Suppressor macrophage (primary cell): ENCODE measurements around the gene KRTAP5-4.
A peak's percentile ranks its signal among the peaks of the same experiment; 100 is the strongest.
"Not testable (repeated sequence)": the region's sequence is repeated elsewhere in the genome, so short reads cannot be mapped to it uniquely, and the experiment has no call there.

Experiments used
- DNase-seq, 4 experiments: peaks; one replicate each; pipeline ENCODE4 v3.0.0-alpha.2; 2020 to 2022
- total RNA-seq, 17 experiments: gene quantifications; one replicate each; lab custom pipeline; 2026; ENCODE audit warnings: mixed read lengths in 6 of 17, inconsistent platforms in 3 of 17; lab: John Stamatoyannopoulos, UW

Gene KRTAP5-4, protein sequence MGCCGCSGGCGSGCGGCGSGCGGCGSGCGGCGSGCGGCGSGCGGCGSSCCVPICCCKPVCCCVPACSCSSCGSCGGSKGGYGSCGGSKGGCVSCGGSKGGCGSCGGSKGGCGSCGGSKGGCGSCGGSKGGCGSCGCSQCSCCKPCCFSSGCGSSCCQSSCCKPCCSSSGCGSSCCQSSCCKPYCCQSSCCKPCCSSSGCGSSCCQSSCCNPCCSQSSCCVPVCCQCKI
- 0 to 0.44 (median 0) reads per million in 17 experiments for total RNA-seq

DNA sequence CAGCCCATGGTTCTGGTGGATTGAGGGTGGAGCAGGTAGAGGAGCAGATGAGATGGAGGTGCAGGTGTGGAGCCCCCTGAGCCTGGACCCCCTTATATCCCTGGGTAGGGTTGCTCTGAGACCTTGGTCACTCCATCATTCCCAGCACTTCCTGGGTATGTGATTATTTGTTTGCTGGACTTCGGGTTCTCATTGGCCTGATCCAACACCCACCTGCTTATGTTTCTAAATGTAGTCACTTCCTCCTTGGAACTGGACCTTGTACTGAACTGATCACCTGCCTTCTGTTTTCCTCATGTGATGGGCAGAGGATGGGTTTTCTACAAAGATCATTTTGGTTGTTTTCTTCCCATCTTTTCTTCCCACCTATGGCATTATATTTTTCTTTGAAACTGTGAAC is at the start of gene KRTAP5-4:
Gene KRTAP5-4 (minus strand): TSS at position 53 of the 400 bp plus-strand sequence. CDS start 45 bp downstream, at position 8.
- DNase-seq, result no peak

DNA sequence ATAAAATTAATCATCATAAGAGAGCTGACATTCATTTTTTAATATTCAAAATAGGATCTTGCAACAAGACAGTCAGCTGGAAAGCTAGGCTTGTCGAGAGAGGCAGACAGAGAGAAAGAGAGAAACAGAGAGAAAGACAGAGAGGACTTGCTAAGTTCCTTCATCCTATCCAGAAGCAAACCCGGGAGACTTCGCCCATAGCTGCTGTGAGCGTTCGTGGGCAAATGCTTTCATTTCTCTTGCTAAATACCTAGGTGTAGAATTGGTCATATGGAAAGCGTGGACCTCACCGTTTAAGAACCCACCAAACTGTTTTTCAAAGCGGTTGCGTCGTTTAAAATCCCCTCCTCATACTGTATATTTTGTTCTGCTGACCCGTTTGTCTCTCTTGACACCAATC is 49.7 kb upstream of the KRTAP5-4 start:
- DNase-seq, result no peak

DNA sequence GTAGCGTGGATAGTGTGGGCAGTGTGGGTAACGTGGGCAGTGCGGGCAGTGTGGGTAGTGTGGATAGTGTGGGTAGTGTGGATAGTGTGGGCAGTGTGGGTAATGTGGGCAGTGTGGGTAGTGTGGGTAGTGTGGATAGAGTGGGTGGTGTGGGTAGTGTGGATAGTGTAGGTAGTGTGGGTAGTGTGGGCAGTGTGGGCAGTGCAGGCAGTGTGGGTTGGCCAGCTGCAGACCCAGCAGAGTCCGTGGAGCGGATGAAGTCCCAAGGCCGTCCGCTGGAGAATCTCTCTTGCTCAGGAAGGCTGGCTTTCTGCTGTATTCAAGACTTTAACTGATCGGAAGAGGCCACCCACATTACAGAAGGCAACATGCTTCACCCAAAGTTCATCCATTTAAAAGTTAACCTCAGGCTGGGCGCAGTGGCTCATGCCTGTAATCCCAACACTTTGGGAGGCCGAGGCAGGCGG is 49.0 kb upstream of the KRTAP5-4 start:
- DNase-seq, result no peak

DNA sequence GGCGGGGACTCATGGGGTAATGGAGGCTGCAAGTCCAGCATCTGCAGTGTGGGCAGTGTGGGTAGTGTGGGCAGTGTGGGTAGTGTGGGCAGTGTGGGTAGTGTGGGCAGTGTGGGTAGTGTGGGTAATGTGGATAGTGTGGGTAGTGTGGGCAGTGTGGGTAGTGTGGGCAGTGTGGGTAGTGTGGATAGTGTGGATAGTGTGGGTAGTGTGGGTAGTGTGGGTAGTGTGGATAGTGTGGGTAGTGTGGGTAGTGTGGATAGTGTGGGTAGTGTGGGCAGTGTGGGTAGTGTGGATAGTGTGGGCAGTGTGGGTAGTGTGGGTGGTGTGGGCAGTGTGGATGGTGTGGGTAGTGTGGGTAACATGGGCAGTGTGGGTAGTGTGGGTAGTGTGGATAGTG is 48.5 kb upstream of the KRTAP5-4 start:
- not testable (repeated sequence) for DNase-seq

DNA sequence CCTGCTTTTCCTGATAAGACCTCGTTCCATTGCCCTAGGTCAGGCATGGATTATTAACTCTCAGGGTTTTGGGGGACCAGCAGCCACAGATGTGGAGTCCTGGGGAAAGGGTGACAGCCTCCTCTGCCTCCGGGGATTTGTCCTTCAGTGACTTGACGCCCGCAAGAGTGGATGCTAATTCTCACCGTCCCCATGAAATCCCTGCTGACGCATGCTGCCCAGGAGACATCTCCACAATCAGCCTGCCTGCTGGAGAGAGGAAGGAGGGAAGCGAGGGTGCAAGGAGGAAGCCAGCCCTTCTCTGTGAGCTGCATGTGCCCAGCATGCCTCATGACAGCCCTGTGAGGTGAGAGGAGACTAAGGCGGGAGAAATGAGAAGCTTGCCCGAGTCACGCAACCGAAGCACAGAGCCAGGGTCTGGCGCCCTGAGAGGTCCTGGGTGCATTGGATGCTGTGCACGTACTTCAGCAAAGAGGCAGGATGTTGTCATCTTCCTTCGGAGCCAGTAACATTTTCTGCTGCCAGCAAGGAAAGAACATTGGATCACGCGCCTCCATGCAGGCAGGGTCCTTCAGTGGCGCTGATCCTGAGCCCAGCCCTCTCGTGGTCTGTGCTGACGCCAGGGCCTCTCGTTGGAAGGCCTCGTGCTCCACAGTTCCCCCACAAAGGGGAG is 47.7 kb upstream of the KRTAP5-4 start:
- no peak for DNase-seq

DNA sequence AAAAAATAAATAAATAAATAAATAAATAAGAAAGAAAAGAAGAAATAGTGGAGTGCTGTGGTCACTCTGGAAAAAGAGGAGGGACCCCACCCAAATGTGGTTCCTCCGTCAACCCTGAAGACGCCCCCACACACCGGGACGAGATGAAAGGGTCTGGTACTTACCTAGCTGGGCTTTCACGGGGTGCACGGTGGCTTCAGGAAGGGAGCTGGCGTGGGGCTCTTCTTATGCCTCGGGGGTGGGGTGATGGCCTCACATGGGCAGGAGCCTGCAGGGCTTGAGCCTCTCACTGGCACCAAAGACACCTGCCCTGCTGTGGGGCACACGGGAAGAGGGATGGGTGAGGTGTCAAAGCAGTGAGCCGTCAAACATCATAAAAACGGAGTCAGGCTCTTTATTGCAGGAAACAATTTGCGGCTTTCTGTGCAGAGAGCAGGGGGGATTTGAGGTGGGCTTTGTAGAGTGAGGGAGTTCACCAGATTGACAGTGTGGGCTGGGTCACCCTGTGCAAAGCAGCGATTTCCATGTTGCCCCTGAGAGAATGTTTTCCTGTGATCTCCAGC is 47.1 kb upstream of the KRTAP5-4 start:
- no peak for DNase-seq

DNA sequence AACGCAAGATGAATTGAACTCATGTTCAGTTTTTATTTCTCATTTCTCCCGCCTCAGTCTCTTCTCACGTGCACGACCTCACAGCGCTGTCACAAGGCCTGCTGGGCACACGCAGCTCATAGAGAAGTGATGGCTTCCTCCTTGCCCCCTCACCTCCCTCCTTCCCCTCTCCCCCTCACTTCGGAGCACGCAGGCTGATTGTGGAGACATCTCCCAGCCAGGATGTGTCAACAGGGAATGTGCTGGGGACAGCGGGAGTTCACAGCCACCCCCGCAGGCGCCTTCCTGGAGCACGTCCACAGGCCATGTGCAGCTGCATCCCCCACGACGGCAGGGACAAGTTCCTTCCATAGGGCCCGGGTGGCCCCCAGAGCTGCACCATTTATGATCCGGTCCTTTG is 46.0 kb upstream of the KRTAP5-4 start:
- DNase-seq, result peak in 2 of 4 experiments; percentile 31 to 41

DNA sequence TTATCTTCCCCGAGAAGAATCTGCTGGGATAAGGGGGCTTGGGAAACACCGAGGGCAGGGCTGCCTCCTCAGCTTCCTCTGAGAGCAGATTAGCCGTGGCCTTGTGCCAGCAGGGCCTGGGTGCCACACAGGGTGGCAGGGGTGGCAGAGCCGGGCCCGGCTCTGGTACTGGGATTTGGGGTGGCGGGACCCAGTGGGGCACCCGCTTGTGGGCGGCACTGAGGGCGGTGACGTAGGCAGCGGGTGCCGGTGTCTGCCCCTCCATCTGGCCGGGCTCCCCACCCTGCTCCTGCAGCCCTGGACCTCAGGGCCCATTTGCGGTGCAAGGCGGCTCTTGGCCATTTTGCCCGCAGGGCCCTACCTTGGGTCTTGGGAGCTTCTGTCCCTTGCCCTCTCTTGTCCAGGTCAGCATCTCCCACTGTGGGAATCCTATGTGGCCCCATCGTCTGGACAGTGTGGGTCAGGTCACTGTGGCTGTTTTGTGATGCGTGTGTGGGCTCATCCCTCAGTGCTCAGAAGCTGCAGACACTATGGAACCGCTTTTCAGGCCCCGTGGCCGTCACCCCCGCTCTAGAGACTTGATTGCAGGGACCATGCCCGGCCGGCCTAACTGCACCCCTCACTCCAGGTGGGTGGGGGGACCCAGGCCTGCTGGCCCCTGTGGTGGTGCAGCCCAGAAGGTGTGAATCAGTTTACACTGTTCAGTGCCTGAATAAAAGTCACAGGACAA is 45.3 kb upstream of the KRTAP5-4 start:
- DNase-seq, result no peak

DNA sequence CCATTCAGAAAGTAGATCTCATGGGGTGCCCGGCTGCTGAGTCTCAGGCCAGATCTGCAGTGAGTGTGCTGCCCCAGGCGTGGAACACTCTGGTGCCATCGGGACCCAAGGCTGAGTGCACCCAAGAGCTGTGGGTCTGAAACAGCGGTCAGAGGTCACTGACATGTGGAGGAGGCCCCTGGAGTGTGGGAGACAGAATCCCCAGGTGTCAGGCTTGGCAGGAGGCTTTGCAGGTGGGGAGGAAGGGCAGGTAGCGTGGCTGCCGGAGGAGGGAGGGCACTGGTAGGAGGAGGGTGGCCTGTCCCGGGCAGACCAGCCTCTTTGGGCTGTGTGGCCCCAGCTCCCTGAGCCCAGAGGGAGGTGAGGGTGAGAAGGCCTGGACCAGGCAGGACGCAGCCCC is 43.4 kb upstream of the KRTAP5-4 start:
- no peak for DNase-seq

DNA sequence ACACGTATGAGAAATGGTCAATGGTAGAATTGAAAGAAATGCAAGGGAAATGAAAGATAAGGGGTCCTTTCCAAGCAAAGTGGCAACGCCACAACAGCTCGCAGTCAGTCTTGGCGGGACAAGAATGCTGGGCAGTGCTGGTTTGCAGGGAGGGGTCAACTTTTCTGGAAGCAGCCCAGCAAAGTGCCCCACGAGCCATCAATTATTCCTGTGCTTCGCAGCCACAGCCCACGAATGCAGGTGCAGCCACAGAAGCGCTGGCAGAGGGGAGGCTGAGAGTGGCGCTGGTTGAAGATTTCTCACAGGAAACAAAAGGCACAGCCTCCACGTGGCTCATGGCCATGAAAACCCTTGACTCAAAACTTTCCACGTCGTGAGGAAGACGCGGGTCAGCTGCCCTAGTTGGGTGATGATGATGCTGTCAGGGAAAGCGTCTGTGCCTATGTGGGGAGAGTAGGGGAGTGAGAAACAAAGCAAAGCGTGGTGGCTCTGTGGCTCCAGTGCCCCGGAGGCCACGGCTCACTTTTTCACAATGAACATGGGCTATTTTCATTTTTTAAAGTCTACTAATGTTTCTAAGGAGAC is 40.9 kb upstream of the KRTAP5-4 start:
- not testable (repeated sequence) for DNase-seq

DNA sequence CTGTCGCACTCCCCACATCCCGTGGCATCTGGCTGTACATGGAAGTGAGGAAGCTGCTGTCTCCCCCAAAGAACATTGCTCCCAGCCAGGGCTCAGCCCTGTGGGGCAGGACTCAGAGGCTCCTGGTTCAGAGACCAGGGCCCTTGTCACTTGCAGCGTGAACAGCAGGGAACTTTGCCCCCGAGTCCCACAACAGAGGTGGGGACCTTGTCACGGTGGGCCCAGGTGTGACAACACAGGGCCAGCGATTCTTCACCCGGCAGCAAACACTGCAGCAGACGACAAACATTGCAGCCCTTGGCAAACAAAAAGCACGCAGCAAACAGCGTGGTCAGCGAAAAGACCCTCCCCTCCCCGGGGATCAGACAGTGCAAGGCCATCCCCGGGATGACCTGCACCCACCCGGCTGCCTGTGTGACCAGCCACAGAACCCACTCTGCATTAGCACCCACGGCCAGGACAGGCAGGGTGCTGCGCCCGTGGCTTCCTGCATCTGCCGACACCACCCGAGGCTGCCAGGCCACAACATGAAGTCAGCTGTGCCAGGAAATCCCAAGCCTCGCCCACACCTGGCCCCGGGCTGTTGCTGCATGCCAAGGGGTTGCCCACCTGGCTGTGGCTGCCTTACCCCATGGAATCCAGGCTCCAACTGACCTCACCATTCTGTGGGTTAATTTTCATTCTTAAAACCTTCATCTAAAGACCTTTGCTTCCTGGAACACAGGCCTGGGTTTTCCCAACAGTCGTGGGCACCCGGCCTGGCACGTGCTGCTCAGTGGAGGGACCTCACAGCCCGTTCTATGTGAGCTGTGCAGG is 39.7 kb upstream of the KRTAP5-4 start:
- DNase-seq, result not testable (repeated sequence)

DNA sequence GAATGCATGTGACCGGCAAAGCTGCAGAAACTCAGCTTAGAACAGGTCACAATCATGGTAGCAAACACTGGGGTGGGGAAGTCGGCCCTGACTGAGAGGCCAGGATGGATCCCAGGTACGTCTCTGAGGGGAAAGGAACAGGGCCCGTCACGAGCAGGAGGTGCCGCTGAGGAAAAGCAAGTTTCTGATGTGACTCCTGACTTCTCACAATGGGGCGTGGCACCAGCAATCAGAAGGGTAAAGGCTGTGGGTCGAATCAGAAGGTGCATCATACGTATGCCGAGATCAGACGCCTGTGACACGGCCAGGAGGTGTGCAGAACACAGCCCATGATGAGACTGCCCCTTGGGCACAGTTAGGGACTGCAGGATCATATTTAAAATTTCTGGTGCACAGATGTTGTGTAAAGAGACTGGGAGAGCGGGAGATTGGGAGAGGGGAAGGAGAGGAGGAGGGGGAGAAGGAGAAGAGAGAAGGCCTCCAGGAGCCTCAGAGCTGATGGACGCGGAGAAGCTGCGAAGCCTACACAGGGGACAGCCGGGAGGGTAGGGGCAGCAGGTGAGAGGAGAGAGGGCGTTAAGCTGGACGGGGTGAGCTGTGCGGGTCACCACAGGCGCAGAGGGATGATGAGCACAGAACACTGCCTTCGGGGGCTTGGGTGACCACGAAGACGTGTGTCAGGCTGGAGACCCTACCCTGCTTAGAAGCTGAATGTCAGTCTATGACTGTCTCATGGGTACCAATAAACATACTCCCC is 38.4 kb upstream of the KRTAP5-4 start:
- no peak for DNase-seq

DNA sequence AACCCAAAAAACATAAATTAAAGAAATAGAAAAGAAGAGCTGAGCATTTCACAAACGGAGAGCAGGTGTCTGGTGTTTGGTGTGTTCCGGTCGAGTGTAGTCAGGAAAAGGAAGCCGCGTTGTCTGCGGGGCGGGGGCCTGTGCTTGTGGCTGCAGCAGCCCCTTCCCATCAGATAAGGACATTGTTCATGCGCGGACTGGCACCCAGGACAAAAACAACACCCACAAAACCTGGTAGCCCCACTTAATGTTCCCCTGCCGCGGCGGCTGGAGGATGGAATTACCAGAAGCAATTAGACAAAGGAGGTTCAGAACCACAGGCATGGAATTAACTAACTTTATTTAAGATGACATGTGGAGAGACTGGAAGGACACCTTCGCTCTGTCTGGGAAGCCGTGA is 37.6 kb upstream of the KRTAP5-4 start:
- DNase-seq, result no peak

DNA sequence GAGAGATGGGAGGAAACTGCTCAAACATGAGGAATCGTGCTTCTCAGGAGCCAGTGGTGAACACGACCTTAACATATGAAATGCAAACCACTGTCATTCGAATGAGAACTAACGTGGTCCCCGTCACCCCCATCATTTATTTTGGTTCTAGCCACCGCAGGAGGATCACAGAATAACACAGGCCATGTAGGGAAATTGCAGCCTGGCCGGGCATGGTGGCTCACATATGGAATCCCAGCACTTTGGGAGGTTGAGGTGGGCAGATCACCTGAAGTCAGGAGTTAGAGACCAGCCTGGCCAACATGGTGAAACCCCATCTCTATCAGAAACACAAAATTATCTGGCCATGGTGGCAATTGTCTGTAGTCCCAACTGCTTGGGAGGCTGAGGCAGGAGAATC is 34.7 kb upstream of the KRTAP5-4 start:
- DNase-seq, result no peak

DNA sequence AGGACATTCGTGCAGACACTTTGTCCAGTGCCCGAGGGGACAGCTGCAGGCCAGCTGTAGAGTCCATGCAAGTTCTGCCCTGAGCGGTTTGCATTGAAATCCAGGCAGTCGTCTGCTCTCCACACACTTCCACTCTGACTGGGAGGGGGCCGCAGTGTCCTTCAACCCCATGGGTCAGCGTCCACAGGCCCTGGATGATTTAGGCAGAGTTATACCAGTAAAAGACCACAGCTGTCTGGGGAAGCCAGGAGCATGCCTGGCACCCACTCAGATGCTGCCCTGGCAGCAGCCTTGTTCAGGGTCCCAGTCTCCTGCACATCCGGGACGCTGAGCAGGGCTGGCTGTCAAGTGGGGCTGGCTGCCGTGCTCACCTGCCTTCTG is 34.1 kb upstream of the KRTAP5-4 start:
- DNase-seq, result no peak

DNA sequence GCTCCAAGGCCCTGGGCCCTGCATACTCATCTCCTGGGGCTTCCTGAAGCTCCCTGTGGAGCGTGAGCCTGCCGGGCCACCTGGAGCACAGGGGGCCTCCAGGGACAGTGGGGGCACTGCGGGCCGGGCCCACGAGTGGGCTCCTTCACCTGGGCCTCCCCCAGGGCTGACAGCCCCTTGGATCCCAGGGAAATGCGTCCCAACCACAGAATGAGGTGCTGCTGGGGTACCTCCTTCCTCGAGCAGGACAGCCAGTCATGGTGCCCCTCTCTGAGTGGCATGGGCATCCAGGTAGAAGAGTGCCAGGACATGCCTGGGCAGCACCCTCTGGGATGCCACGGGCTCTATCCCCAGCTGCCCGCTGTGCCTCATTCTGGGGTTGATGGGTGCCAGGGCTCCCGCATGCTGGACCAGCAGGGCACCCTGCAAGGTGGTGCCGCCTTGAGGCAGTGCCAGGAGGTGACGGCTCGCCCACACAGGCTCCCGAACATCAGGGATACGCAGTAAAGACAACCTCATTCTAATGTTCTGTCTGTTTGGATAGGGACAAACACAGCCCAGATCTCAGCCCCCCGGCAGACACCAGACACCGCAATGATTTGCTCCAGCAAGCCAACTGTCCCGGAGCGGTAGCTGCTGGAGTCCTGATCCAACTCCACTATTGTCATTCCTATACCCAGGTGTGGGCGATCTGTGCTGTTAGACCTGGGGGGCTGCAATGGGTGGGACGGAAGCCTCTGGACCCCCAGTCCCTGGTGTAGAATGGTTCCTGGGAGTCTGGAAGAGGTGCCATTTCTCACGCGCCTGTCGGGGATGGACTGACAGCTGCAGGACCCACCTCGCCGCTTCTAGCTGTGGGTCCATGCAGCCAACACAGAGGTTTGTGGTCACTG is 33.5 kb upstream of the KRTAP5-4 start:
- no peak for DNase-seq

DNA sequence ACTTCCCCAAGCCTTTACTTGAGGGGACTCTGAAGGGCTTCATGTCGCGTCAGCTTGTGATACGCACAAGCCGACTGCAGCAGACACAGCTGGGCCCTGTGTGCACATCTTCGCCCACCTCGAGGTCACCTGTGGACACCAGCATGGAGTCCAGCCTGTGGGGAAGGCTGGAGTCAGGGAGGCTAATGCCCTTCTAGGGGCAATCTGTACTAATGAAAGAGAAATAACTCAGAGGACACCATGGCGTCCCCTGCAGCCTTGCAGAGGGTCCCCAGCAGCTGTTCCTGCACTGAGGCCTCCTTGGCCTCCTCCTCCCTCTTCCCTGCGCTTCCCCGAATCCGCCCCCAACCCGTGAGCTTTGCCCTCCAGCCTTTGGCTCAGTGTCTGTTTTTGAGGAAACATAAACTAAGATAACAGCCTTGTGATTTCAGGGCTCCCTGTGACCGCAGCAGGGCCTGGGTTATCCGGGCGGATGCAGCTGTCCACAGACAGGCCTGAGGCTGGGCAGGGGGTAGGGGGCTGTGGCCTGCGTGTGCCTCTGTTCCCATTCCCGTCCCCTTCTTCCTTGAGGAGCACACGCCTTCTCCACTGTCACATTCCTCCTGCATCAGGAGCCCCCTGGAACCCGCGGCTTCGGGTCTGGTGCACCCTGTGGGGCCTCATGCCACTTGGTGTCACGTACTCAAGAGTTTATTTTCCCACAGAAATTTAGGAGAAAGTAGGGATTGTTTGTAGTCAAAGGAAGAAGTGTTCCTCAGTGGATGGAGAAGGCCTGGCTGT is 32.6 kb upstream of the KRTAP5-4 start:
- DNase-seq, result peak in 1 of 4 experiments; percentile 11

DNA sequence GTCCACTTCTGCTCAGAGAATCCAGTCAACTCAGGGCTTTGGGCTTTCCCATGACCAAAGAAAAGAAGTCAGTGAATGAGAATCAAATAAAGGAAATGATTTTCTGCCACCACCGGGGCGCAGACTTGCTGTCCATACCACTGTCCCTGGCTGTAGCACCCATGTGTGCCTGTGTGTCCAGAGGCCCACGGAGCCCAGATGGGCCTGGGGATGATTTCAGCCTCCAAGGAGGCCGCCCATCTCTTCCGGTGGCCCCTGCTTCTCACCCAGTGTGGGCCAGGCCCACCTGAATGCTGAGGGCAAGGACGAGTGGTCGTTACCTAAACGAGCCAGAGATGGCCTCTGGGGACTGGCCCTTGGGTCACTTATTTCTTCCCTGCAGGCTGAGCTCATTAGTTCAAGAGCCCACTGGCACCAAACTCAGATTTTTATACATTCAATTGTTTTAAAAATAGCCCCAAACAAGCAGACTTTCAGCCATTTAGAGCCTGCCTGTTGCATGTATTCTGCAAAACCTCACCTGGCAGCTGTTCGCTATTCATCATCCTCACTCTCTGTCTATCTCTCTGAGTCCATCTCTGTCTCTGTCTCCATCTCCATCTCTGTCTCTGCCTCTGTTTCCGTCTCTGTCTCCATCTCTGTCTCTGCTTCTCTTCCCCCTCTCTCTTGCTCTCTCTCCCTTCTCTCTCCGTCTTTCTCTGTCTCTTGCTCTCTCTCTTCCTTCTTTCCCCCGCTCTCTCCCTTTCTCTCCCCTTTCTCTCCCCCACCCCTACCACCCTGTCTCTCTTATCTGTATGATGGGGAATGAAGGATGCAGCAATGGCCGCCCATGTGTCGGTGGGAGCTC is 31.8 kb upstream of the KRTAP5-4 start:
- no peak for DNase-seq
